WTC11 (cell line): ENCODE results near the gene GSG1L.

Source experiments
- CREB1 ChIP-seq: sonication (generic); formaldehyde crosslinking; IDR thresholded peaks from 2 replicates; pipeline ENCODE4 v1.8.0; 2023; ENCODE audit warnings: mild to moderate bottlenecking, missing genetic modification reagents
- E2F1 ChIP-seq: sonication (generic); formaldehyde crosslinking; IDR thresholded peaks from 2 replicates; pipeline ENCODE4 v1.8.0; 2022; ENCODE audit warnings: mild to moderate bottlenecking, missing genetic modification reagents
- EMX1 ChIP-seq: fragments of 250-450 bp; sonication (Bioruptor Pico); IDR thresholded peaks from 2 replicates; pipeline ENCODE4 v1.8.0; 2021; ENCODE audit warnings: mild to moderate bottlenecking
- JUN ChIP-seq: sonication (generic); formaldehyde crosslinking; IDR thresholded peaks from 2 replicates; pipeline ENCODE4 v1.8.0; 2023; ENCODE audit warnings: mild to moderate bottlenecking, missing genetic modification reagents
- PRDM15 ChIP-seq: sonication (generic); formaldehyde crosslinking; IDR thresholded peaks from 2 replicates; pipeline ENCODE4 v1.8.0; 2022; ENCODE audit warnings: missing genetic modification reagents
- TEAD4 ChIP-seq: sonication (generic); formaldehyde crosslinking; IDR thresholded peaks from 2 replicates; pipeline ENCODE4 v1.8.0; 2022; ENCODE audit warnings: mild to moderate bottlenecking, missing genetic modification reagents
- ZNF317 ChIP-seq: sonication (generic); formaldehyde crosslinking; IDR thresholded peaks from 2 replicates; pipeline ENCODE4 v1.8.1; 2023; ENCODE audit warnings: low read depth, mild to moderate bottlenecking, moderate library complexity, missing genetic modification reagents, borderline replicate concordance
- TF ChIP-seq, protein P1 (sequence below): fragments of 200-600 bp; IDR thresholded peaks from 2 replicates; pipeline ENCODE4 v1.8.0; 2022; ENCODE audit warnings: antibody characterized with exemption
- TF ChIP-seq, protein P2 (sequence below): sonication (generic); formaldehyde crosslinking; IDR thresholded peaks from 2 replicates; pipeline ENCODE4 v1.8.1; 2023; ENCODE audit warnings: mild to moderate bottlenecking, missing genetic modification reagents, borderline replicate concordance

- TF ChIP-seq, protein P1, sequence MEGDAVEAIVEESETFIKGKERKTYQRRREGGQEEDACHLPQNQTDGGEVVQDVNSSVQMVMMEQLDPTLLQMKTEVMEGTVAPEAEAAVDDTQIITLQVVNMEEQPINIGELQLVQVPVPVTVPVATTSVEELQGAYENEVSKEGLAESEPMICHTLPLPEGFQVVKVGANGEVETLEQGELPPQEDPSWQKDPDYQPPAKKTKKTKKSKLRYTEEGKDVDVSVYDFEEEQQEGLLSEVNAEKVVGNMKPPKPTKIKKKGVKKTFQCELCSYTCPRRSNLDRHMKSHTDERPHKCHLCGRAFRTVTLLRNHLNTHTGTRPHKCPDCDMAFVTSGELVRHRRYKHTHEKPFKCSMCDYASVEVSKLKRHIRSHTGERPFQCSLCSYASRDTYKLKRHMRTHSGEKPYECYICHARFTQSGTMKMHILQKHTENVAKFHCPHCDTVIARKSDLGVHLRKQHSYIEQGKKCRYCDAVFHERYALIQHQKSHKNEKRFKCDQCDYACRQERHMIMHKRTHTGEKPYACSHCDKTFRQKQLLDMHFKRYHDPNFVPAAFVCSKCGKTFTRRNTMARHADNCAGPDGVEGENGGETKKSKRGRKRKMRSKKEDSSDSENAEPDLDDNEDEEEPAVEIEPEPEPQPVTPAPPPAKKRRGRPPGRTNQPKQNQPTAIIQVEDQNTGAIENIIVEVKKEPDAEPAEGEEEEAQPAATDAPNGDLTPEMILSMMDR = no peak
- TF ChIP-seq, protein P2, sequence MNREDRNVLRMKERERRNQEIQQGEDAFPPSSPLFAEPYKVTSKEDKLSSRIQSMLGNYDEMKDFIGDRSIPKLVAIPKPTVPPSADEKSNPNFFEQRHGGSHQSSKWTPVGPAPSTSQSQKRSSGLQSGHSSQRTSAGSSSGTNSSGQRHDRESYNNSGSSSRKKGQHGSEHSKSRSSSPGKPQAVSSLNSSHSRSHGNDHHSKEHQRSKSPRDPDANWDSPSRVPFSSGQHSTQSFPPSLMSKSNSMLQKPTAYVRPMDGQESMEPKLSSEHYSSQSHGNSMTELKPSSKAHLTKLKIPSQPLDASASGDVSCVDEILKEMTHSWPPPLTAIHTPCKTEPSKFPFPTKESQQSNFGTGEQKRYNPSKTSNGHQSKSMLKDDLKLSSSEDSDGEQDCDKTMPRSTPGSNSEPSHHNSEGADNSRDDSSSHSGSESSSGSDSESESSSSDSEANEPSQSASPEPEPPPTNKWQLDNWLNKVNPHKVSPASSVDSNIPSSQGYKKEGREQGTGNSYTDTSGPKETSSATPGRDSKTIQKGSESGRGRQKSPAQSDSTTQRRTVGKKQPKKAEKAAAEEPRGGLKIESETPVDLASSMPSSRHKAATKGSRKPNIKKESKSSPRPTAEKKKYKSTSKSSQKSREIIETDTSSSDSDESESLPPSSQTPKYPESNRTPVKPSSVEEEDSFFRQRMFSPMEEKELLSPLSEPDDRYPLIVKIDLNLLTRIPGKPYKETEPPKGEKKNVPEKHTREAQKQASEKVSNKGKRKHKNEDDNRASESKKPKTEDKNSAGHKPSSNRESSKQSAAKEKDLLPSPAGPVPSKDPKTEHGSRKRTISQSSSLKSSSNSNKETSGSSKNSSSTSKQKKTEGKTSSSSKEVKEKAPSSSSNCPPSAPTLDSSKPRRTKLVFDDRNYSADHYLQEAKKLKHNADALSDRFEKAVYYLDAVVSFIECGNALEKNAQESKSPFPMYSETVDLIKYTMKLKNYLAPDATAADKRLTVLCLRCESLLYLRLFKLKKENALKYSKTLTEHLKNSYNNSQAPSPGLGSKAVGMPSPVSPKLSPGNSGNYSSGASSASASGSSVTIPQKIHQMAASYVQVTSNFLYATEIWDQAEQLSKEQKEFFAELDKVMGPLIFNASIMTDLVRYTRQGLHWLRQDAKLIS (CRISPR knock-in tag) = no peak
- TF ChIP-seq E2F1 (CRISPR knock-in tag) = no peak
- TF ChIP-seq PRDM15 (CRISPR knock-in tag) = no peak
- no peak for TF ChIP-seq ZNF317 (CRISPR knock-in tag)
- TF ChIP-seq EMX1 (CRISPR knock-in tag) = no peak
- TF ChIP-seq JUN (CRISPR knock-in tag) = no peak
- no peak for TF ChIP-seq CREB1 (CRISPR knock-in tag)
- no peak for TF ChIP-seq TEAD4 (CRISPR knock-in tag)
Measured at GRCh38 chr16:27827765-27828164, 235.7 kb downstream of the GSG1L start.
